ENCODE measurements around the gene STAM2.
"Not testable (repeated sequence)": the region's sequence is repeated elsewhere in the genome, so short reads cannot be mapped to it uniquely, and the experiment has no call there.

Gene STAM2

GRCh38 chr2:152201466-152201830 is 25.9 kb upstream of the STAM2 start:
- DNase-seq, result no peak
- no peaks in the 10 kb centered on the region for H3K36me3 ChIP-seq (replicated peaks)
- H3K27me3 ChIP-seq (replicated peaks), result no peaks in the 10 kb centered on the region
- in situ Hi-C loops (cut with HindIII; ENCODE audit: low pct_ligation_motif_present, low sequenced_read_pairs), result no loop called here
- H3K27ac ChIP-seq, result no peak overlapping the region
- TF ChIP-seq CTCF (IDR thresholded peaks at IDR 0.05; ENCODE audit: low read depth, low read length, missing control alignments), result no peak
- H3K4me3 ChIP-seq (ENCODE audit: low read depth, low read length), result no peak overlapping the region

- peak overlapping the region; percentile 51 for H3K27ac ChIP-seq
These were observed 25.3 kb upstream of the STAM2 start for GRCh38 chr2:152200565-152201465.

GRCh38 chr2:152200101-152200500 is 24.5 kb upstream of the STAM2 start:
- in situ Hi-C loops (cut with HindIII; ENCODE audit: low pct_ligation_motif_present, low sequenced_read_pairs), result no loop called here
- H3K27ac ChIP-seq, result no peak overlapping the region

More at GRCh38 chr2:152200565-152201465, 25.3 kb upstream of the STAM2 start:
- peak overlapping the region; percentile 20 for H3K4me3 ChIP-seq (ENCODE audit: low read depth, low read length)
- peak; percentile 99 for DNase-seq
- H3K36me3 ChIP-seq (replicated peaks), result no peaks in the 10 kb centered on the region
- H3K27me3 ChIP-seq (replicated peaks), result no peaks in the 10 kb centered on the region
- TF ChIP-seq CTCF (IDR thresholded peaks at IDR 0.05; ENCODE audit: low read depth, low read length, missing control alignments), result no peak
- in situ Hi-C loops (cut with HindIII; ENCODE audit: low pct_ligation_motif_present, low sequenced_read_pairs), result no loop called here

GRCh38 chr2:152198499-152198898 is 22.9 kb upstream of the STAM2 start:
- Histone ChIP-seq H3K27ac (no peak overlapping the region), H3K36me3 (replicated peaks) (no peaks in the 10 kb centered on the region), H3K4me3 (ENCODE audit: low read depth, low read length) (no peak overlapping the region), H3K27me3 (replicated peaks) (no peaks in the 10 kb centered on the region)
- no peak for TF ChIP-seq CTCF (IDR thresholded peaks at IDR 0.05; ENCODE audit: low read depth, low read length, missing control alignments)
- no peak for DNase-seq
- in situ Hi-C loops (cut with HindIII; ENCODE audit: low pct_ligation_motif_present, low sequenced_read_pairs), result loop anchor here (25.0 kb wide), 1 partner anchor 439 kb away; no protein-coding TSS in a partner anchor

More at GRCh38 chr2:152200101-152200500, 24.5 kb upstream of the STAM2 start:
- no peak for TF ChIP-seq CTCF (IDR thresholded peaks at IDR 0.05; ENCODE audit: low read depth, low read length, missing control alignments)
- no peak for DNase-seq
- Histone ChIP-seq H3K36me3 (replicated peaks) (no peaks in the 10 kb centered on the region), H3K27me3 (replicated peaks) (no peaks in the 10 kb centered on the region), H3K4me3 (ENCODE audit: low read depth, low read length) (no peak overlapping the region)

GRCh38 chr2:152197508-152198284 is 22.1 kb upstream of the STAM2 start:
- H3K27me3 ChIP-seq (replicated peaks); H3K27ac ChIP-seq; H3K36me3 ChIP-seq (replicated peaks); H3K4me3 ChIP-seq (ENCODE audit: low read depth, low read length); DNase-seq: not testable (repeated sequence)
- in situ Hi-C loops (cut with HindIII; ENCODE audit: low pct_ligation_motif_present, low sequenced_read_pairs), result loop anchor here (25.0 kb wide), 1 partner anchor 440 kb away; no protein-coding TSS in a partner anchor
